GM18867 (cell line): Measurements from ENCODE around the gene OGFOD3.

Experiments
- ATAC-seq: cut with Tn5 transposase; IDR thresholded peaks from one replicate; pipeline ENCODE4 v1.9.1; 2021; ENCODE audit warnings: mild to moderate bottlenecking, moderate library complexity; ENCODE audit not compliant: unreplicated experiment

OGFOD3 gene

DNA sequence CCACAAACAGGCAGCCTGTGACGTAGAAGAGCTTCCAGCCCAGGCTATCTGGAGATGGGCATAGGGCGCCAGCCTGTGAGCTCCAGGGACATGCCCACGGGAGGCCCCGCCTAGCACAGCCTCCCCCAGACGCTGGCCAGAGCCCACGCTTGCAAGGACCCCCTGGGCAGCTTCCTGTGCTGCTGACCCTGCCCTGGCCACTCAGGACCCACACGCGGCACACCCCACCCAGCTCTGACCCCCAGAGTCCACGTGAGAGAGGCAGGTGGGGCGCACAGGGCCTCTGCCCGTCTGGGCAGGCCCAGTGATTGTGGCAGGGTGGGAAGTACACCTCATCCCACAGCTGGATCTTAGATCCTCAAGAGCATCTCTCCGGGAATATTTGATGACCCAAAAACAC, 28.3 kb upstream of the OGFOD3 start:
- ATAC-seq, result no peak

GRCh38 chr17:82446124-82446523, 27.7 kb upstream of the OGFOD3 start:
- ATAC-seq, result no peak

DNA sequence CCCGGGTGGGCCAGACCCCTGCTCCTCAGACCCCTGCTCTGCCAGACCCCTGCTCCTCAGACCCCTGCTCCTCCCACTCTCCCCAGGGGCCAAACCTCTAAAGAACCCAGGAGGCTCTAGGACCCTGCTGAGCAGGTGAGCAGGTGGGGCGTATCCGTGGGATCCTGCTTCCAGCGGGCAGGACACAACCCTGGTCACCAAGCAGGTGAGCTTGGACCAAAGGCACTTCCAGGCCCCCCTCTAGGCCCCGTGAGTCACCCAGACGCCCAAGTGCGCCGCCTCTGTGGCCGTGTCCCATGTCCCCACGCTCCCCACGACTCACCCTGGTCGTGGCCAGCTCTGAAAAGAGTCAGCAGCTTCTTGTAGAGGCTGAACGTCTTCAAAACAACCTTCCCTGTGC, 27.2 kb upstream of the OGFOD3 start:
- ATAC-seq, result no peak

DNA sequence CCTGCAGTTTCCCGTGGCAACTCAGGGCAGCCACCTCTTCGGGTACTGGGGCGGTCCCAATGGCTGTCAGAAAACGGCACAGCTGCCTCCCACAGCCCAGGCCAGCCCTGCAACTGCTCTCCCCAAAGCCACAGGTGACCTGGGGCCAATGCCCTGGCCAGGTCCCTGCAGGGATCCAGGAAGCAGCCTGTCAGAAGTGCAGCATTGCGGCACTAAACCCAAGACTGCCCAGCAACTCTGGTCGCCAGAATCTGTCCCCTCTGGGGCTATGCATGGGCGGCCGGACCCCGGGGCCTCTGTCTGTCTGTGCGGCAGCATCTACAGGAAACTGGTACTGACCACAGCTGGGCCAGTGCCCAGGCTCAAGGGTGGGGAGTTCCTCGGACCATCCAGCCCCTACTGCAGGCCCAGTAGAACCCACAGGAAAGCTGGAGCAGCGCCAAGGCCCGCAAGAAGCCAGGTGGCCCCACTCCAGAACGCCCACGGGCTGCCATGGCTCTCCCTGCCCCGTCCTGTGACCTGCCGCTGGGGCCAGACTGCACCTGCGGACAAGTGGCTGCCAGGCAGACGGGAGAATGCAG, 26.6 kb upstream of the OGFOD3 start:
- no peak for ATAC-seq

DNA sequence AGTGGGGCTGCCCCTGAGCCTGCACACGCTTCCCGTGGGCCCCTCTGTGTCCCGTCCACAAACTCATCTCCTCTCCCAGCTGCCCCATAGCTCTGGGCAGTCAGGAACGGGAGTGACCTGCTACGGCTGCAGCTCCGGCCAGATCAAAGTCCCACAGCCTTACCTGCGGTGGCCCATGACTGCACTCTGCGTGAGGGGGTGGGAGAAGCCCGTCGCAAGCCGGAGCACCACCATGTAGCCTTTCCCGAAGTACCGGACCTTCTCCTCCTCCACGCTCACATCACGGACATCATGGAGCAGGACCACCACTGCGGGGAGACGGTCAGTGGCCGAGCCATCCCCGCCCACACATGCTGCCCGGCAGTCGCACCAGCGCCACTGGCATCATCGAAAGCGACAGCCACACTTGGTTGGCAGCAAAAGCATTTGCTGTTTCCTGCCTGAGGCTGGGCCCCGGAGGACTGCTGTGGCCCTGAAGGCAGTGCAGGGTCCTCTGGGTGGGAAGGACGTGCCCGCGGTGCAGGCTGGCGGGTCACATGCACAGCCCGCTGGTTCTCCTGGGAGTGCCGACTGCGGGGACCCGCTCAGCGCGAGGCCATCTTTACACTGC, 26.0 kb upstream of the OGFOD3 start:
- no peak for ATAC-seq

DNA sequence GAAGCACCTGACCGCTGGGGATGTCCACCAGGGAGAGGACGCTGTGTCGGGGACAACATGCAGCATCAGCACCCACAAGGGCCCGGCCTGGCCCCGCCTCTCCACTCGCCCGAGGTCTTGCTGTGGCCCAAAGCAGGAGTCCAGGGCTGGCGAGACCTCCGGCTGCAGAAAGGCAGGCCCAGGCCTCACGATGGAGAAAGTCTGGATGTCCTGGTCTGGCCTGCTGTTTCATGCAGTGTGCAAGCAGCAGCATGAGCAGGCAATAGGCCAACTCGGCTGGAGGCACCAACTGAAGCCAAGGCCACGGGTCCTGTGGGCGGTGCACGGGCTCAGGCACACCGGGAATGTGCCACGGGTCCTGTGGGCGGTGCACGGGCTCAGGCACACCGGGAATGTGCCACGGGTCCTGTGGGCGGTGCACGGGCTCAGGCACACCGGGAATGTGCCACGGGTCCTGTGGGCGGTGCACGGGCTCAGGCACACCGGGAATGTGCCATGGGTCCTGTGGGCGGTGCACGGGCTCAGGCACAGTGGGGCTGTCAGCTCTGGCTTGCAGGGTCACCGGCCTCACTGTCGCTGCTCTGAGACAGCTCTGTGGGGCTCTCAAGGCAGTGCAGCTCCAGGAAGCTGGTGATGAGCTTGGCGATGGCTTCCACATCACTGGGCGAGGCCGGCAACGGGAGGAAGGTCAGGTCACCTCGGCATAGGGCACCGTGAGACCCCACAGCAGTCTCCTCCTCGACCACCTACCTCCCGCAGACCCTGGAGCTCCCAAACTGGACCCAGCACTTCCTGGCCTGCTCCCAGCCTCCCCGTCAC, 25.3 kb upstream of the OGFOD3 start:
- no peak for ATAC-seq

GRCh38 chr17:82442643-82443464, 24.5 kb upstream of the OGFOD3 start:
- ATAC-seq, result no peak

- ATAC-seq, result no peak
Measured at GRCh38 chr17:82441691-82442487, 23.5 kb upstream of the OGFOD3 start.

- no peak for ATAC-seq
Measured at GRCh38 chr17:82440991-82441627, 22.7 kb upstream of the OGFOD3 start.

DNA sequence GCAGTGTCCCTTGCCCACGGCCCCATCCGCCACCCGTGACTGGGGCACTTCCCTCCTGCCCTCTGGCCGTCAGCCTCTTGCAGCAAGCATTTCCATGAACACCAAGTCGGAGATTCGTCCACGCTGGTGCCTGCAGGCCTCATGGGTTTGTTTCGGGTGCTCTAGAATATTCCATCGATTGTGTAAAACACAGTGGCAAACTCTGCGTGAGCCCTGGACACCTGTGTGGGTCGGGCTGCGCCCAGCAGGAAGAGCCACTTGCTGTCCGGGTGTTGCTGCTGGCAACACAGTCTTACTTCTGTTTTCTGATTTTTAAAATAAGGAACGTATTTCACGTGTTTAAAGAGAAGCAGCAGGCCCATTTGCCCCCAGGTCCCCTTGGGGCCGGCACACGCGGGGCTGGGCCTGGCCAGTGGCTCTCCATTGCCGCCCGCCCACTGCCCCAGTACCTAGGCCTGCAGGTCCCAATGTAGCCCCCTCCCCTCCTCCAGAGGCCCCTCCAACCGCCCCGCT, 22.1 kb upstream of the OGFOD3 start:
- ATAC-seq, result no peak

DNA sequence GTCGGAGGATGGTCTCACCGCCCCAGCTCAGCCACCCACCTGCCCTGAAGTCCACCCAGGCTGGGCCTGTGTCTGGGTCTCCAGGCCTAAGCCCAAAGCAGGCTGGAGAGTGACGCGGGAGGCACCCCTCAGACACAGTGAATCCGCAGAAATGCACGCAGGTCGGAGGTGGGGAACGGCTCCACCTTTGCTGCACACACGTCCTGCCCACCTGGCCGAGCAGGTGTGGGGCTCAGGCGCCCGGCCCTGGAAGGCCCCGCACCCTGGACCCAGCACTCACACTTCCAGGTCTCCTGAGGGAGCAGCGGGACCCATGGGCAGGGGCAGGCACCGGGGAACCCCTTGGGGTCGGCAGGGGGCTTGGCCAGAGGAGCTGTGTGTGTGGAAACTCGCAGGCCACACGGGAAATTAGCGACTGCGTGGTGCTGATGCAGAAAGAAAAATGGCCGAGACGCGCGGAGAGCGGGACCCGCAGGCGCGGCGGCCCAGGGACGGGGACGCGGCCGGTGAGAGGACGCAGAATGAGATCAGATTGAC, 21.5 kb upstream of the OGFOD3 start:
- no peak for ATAC-seq

- no peak for ATAC-seq
Measured at GRCh38 chr17:82439194-82439828, 20.9 kb upstream of the OGFOD3 start.

GRCh38 chr17:82438401-82439193, 20.2 kb upstream of the OGFOD3 start:
- no peak for ATAC-seq

DNA sequence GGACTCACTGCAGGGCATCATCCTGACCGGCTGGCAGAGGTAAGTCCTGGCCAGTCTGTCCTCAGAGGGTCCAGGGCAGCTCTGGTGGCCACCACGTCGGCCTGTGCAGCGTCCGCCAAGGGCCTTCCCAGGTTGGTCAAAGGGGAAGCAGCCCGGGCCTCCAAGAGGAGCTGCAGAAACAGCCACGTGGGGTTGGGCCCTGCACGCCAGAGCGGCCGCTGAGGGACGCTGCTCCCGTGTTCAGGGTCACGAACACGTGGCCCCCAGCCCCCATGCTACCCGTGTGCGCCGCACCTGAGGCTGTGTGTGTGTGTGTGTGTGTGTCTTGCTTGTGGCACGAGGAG, 18.9 kb upstream of the OGFOD3 start:
- ATAC-seq, result no peak

DNA sequence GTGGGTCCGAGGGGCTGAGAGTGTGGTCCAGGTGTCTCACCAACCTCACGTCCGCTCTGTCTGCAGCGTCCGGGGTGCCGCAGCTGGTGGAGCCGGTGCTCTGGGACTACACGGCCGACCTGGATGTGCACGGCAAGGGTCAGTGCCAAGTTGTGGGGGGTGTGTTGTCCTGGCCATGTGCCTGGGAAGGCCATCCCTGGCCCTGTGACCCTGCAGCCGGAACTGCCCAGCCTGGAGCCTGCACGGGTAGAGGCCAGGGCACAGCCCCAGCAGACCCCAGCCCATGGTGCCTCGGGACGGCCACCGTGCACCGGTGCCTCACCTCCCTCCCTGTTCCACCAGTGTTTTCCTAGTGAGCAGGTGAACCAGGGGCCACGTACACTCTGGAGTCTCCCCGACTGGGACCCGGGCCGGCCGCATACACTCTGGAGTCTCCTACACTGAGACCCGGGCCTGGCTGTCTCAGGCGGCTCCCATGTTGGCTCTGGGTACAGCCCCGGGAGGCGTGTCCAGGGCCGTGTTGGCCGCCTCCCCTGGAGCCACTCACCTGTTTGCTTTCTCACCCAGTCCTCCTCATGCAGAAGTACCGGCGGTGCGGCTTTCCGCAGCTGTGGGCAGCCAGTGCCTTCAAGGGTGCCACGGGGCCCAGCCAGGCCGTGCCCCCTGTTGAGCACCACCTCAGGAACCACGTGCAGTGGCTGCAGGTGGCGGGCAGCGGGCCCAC, 18.4 kb upstream of the OGFOD3 start:
- no peak for ATAC-seq

- no peak for ATAC-seq
Measured at GRCh38 chr17:82435601-82436583, 17.5 kb upstream of the OGFOD3 start.

GRCh38 chr17:82435103-82435502, 16.7 kb upstream of the OGFOD3 start:
- ATAC-seq, result no peak
